Mesodermal cell (in vitro differentiated cells): Measurements from ENCODE around the gene GSTA4.

ENCODE experiments used
- H3K27ac ChIP-seq: 2 replicates; pipeline ENCODE4 v1.7.0; 2013; ENCODE audit warnings: mild to moderate bottlenecking, low read depth, low read length, moderate library complexity; ENCODE audit not compliant: severe bottlenecking
- H3K36me3 ChIP-seq: 2 replicates; pipeline ENCODE4 v1.7.1; 2013; ENCODE audit warnings: mild to moderate bottlenecking, low read length, moderate library complexity; ENCODE audit not compliant: control insufficient read depth, insufficient read depth
- H3K4me1 ChIP-seq: one replicate; pipeline ENCODE4 v1.7.1; 2013; ENCODE audit warnings: mild to moderate bottlenecking, low read length; ENCODE audit not compliant: insufficient read depth, control insufficient read depth, poor library complexity, severe bottlenecking
- H3K4me3 ChIP-seq: 2 replicates; pipeline ENCODE4 v1.7.0; 2013; ENCODE audit warnings: low read length, control low read depth, mild to moderate bottlenecking; ENCODE audit not compliant: insufficient read depth, poor library complexity, severe bottlenecking; ENCODE audit errors: extremely low read depth
- H3K9me3 ChIP-seq: 2 replicates; pipeline ENCODE4 v1.7.1; 2013; ENCODE audit warnings: mild to moderate bottlenecking, low read length, moderate library complexity; ENCODE audit not compliant: control insufficient read depth
- WGBS, 2 experiments: methylation state at CpG; one replicate each; pipeline ENCODE4 v1.1.5; 2013; ENCODE audit warnings: missing lambda C conversion rate in 2 of 2; ENCODE audit not compliant: insufficient coverage in 2 of 2; 5-methylcytosine and 5-hydroxymethylcytosine counted together

GSTA4 gene

DNA sequence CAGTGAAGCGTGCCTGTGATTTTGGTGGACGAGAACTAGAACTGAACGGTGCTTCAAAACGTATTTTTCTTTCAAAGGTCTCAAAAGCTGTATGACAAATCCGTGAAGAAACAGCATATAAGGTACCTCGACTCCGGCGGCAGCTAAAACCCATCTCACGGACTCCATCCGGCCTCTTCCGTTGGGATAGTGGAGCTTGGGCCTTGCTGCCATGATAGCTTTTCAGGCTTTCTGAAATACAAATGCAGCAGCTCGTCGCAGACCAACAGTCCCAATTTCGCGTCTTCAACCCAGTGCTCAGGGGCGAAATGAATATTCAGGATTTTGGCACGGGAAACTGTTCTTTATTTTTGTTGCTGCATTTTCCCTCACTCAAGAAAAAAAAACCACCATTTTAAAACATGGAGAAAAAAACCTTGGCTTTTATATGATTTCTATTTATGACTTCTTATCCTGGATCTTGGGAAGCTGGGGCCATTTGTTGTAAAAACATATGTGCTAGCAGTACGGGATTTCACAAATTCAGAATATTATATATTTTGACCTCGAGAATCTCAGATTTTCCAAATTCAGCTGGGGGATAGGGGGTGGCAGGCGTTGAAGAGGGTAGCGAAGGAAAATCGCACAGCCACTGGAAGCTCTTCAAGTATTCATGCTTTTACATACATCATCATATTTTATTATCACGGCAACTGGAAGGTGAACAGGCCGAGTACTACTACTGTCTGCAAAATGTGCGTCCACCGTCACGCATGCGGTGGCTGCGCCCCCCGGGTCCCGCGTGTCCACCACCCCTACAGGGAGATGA, 849 bp downstream of the GSTA4 start:
- peaks cover 3% of the 10 kb centered on the region for H3K36me3 ChIP-seq
- H3K4me3 ChIP-seq = peak overlapping the region; percentile 67
- H3K4me1 ChIP-seq = no peaks in the 10 kb centered on the region
- H3K27ac ChIP-seq = peak overlapping the region; percentile 100
- no peaks in the 10 kb centered on the region for H3K9me3 ChIP-seq
- WGBS, 2 experiments = 22 to 28% methylated on average over 23 to 29 of the region's 32 CpGs

DNA sequence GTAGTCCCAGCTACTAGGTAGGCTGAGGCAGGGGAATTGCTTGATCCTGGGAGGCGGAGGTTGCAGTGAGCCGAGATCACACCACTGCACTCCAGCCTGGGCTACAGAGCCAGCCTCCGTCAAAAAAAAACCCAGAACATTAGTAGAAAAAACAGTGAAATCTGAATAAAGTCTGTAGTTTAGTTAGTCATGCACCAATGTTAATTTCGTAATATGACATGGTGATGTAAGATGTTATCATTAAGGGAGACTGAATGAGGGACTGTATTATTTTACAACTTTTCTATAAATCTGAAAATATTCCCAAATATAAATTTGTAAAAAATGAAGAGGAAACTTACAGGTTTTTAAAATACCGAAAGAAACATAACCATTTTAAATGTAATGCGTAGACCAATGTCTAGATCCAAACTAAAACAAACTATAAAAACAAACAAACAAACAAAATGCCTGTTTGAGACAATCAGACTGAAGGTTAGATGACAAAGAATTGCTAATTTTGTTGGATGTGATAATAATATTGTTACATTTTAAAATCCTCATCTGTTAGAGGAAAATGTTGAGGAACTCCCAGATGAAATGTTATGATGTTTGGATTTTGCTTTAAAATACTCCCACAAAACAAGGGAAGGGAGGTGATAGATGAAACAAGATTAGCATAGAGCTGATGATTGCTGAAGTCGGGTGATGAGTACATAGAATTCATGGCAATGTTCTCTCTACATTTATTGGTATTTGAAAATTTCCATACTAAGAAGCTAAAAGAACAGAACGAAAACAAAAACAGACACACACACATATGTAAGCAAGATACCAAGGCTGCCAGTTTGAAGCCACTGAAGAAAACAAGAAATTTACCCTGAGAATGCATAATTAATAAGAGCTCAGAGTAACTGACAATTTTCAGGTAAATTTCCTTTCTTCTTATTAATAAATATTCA, 1.8 kb downstream of the GSTA4 start:
- 80 to 92% methylated on average over 2 to 3 of the region's 8 CpGs for WGBS, 2 experiments
- H3K27ac ChIP-seq = no peak overlapping the region
- H3K4me3 ChIP-seq = peak overlapping the region; percentile 67
- H3K36me3 ChIP-seq = peaks cover 3% of the 10 kb centered on the region
- no peaks in the 10 kb centered on the region for H3K4me1 ChIP-seq
- no peaks in the 10 kb centered on the region for H3K9me3 ChIP-seq

DNA sequence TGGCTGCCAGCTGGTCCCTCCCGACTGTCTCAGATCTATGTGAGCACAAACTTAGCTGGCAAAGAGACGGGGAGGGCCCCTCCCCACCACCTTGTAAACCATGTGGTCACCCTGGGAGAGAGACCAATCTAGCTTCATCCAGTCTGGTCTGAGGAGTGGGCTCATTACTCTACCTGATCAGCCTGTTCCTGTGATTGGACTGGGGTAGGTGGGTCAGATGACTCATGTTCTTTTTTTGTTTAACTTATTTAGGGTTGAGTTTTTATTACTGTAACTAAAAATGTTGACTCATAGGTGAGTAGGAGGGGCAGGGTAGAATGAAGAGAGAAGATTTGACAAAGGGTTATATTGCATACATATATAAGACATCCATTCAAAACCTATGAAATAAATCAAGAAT, 4.7 kb downstream of the GSTA4 start:
- H3K9me3 ChIP-seq = no peaks in the 10 kb centered on the region
- H3K27ac ChIP-seq = no peak overlapping the region
- WGBS, 2 experiments = 100% methylated on average over 2 of the region's 2 CpGs; no CpG with 5 or more reads in 1 of the 2 experiments
- H3K4me3 ChIP-seq = no peak overlapping the region
- H3K4me1 ChIP-seq = no peaks in the 10 kb centered on the region
- peaks cover 17% of the 10 kb centered on the region for H3K36me3 ChIP-seq

DNA sequence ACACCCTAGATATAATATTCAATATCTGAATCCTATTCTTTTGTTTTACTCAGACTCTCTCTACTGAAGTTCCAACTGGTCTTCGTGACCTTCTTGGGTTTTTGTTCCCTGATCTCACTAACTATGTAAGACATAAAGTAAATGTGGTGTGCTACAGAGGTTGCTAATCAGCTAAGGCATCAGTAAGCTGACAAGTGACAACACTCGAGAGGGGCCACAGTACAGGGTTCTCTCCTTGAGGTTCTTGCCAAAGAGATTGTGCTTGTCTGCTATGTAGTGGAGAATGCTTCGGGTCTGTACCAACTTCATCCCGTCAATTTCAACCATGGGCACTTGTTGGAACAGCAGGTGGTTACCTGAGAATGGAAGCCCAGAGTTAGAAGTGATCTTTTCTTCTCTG, 9.9 kb downstream of the GSTA4 start:
- no peak overlapping the region for H3K27ac ChIP-seq
- 96% methylated on average over 2 of the region's 4 CpGs; no CpG with 5 or more reads in 1 of the 2 experiments for WGBS, 2 experiments
- H3K9me3 ChIP-seq = no peaks in the 10 kb centered on the region
- no peaks in the 10 kb centered on the region for H3K4me1 ChIP-seq
- no peak overlapping the region for H3K4me3 ChIP-seq
- H3K36me3 ChIP-seq = peaks cover 38% of the 10 kb centered on the region

DNA sequence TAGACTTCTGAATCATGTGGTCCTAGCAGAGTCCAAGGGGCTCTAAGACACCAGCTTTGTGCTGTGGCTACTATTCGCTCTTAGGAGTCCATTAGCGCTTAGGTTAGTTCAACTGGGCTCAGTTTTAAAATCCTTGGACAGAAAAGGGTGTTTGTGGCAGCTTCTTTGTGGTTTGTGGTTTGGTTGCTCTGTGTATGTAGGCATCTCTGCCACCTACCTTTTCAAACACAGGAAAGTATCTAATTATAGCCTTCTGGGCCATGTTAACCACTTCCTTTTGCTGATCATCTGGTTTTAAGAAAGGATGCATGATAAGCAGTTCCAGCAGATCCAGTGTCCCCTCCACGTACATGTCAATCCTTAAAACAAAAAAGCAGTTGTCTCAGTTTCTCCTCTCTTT, 10.8 kb downstream of the GSTA4 start:
- Histone ChIP-seq H3K4me3 (no peak overlapping the region), H3K27ac (no peak overlapping the region), H3K4me1 (no peaks in the 10 kb centered on the region), H3K9me3 (no peaks in the 10 kb centered on the region), H3K36me3 (peaks cover 35% of the 10 kb centered on the region)
- 88% methylated on average over 1 of the region's 3 CpGs; no CpG with 5 or more reads in 1 of the 2 experiments for WGBS, 2 experiments

DNA sequence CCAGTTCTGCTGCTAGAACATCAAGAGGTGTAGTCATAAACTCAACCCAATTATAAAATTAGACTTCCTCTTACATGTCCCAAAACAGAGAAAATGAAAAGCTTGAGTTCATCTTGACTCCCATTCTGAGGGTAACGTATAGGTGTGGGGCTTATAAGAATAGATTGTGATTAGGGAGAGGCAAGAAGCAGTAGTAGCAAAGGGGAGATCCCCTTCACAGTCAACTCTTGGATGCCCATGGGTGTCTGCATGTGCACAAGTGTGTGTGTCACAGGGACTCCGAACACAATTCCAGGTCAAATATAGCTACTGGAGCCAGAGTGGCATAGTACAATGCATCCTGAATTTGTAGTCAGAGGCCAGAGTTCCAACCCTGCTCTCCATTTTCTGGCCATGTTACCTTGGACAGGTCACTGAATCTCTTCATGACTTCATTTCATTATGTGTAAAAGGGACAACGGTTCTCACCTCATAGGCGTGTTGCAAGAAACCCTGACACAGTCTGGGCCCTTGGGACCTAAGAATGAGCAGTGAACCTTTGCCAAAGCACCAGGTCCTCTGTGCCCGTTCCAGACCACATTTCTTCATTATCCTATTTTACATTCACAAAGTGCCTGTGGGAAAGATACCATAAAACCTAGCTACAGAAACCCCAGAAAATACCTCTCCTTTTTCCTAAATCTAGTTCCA, 11.8 kb downstream of the GSTA4 start:
- Histone ChIP-seq H3K27ac (no peak overlapping the region), H3K4me3 (no peak overlapping the region), H3K9me3 (no peaks in the 10 kb centered on the region), H3K4me1 (no peaks in the 10 kb centered on the region), H3K36me3 (peaks cover 35% of the 10 kb centered on the region)
- 86 to 92% methylated on average over 4 to 5 of the region's 5 CpGs for WGBS, 2 experiments

DNA sequence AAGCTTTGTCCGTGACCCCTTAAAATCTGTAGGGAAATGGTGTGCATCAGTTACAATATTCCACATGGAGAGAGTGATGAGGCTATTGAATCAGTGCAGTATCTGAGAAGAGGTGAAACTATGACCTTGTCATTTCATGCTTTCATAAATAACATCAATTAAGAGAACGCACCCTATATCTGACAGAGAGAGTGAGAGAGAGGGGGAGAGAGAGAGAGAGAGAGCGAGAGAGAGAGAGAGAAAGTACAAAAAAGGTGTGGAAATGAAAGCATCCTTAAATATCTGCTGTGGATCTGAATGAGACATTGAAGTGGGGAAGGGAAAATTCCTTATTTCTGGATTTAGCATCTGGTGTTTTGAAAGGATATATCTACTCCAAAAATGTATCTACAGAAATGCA, 12.4 kb downstream of the GSTA4 start:
- Histone ChIP-seq H3K27ac (no peak overlapping the region), H3K4me3 (no peak overlapping the region), H3K9me3 (no peaks in the 10 kb centered on the region), H3K36me3 (peaks cover 35% of the 10 kb centered on the region), H3K4me1 (no peaks in the 10 kb centered on the region)
- 90 to 100% methylated on average over 1 to 2 of the region's 3 CpGs for WGBS, 2 experiments

DNA sequence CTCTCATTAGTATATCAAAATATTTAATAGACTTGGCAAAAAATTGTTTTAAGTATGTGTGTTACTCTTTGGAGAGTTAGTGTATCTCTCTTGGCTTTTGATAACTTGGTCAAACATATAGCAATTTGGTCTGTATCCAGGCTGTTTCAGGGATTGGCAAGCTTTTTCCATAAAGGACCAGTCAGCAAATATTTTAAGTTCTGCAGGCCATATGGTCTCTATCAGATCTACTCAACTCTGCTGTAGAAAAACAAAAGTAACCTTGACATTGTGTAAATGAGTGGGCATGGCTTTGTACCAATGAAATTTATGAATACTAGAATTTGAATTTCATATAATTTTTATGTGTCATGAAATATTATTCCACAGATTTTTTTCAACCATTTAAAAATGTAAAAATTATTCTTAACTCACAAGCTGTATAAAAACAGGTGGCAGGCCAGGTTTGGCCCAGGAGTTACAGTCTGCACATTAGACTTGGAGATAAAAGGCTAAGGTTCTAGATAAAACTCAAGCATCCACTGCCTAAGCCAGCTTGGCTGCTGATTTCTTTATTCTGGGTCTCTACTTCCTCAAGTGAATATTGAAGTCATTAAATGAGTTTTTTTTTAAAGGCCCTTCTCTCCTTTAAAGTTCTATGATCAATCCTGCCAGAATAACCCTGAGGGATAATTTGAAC, 13.7 kb downstream of the GSTA4 start:
- Histone ChIP-seq H3K4me3 (no peak overlapping the region), H3K9me3 (no peaks in the 10 kb centered on the region), H3K36me3 (peaks cover 30% of the 10 kb centered on the region), H3K27ac (no peak overlapping the region), H3K4me1 (peaks cover 3% of the 10 kb centered on the region)

DNA sequence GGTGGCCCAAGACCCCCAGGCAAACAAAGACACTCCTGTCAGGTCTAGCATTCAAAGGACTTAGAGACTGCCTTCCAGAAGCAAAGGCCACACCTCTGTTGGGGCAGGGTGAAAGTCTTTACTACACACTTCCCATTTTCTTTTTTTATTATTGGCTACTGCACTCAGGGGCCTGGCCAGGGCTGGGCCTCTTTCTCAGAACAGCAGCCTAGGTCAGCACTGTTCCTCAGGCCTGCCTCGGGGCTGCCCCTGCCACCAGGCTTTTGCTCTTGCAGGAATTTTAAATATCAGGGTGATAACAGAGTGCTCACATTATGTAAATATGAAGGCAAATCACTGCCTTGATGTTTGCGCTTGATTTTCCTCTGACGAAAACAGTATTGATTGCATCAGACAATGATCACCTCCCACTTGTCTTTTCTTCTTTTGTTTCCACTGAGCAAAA, 18.5 kb downstream of the GSTA4 start:
- 93 to 95% methylated on average over 2 to 3 of the region's 3 CpGs for WGBS, 2 experiments
- Histone ChIP-seq H3K27ac (no peak overlapping the region), H3K4me1 (peaks cover 3% of the 10 kb centered on the region), H3K9me3 (no peaks in the 10 kb centered on the region), H3K4me3 (no peak overlapping the region), H3K36me3 (no peaks in the 10 kb centered on the region)

DNA sequence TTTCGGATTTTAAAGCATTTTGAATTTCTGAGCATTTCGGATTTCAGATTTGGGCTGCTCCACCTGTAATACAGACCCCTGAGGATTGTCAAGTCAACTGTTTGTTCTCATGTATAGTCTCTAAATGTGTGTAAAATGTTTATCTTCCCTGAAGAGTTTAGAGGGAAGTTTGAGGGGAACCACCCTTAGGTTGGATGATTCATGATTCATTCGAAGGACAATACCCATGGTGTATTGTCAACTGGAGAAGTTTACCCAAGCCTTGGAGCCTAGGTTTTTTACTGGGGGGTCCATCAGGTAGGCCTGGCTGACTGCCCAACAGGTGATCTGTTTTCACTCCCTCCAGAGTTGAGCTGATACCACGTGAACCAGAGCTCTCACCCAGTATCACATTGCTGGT, 18.9 kb downstream of the GSTA4 start:
- H3K36me3 ChIP-seq = no peaks in the 10 kb centered on the region
- no peak overlapping the region for H3K4me3 ChIP-seq
- WGBS, 2 experiments = 71 to 77% methylated on average over 4 of the region's 4 CpGs
- H3K9me3 ChIP-seq = no peaks in the 10 kb centered on the region
- H3K4me1 ChIP-seq = peaks cover 3% of the 10 kb centered on the region
- H3K27ac ChIP-seq = no peak overlapping the region
